Measurements from ENCODE around the gene GARRE1. TPM values are rescaled to one million over a fixed set of nuclear protein-coding genes. Genes with fewer than 3 reads are reported as not detected.

GARRE1 gene
- total RNA-seq, 4 donors from 2014 or later = 22.4 to 54.6 (median 43.0) TPM

DNA sequence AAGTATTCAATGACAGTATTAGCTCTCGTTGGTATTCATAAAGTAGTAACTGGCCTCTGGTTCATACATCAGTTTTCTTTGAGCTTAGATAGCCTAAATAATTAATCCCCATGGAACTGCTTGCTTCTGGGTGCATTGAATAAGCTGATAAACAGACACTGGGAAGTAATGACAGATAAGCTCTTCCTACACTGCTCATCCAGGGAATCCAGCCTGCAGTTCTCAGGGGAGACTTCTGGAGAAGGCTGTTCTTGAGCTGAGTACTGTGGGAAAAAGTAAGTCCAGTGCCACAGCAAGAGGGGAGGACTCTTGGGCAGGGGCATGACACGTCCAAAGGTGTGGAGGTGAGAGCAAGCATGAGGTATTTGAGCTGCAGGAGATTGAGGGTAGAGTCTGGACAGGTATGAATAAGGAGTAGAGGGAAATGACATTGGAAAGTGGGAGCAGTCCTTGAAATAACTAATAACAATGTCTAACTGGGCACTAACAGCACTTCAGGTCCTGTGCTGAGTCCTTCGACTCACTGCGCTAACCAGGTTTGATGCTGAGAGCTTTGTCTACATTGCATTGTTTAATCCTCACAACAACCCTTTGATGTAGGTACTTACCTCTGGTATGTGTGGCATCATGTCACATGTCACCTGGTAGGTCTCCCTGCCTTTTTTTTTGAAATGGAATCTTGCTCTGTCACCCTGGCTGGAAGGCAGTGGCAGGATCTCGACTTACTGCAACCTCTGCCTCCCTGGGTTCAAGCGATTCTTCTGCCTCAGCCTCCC is 7.2 kb downstream of the GARRE1 start:
- intact Hi-C loops (cut with DNase I; ENCODE audit: low total_unique reads) = no loop called here
- Histone ChIP-seq H3K27me3 (no peaks in the 10 kb centered on the region), H3K4me3 (no peak overlapping the region), H3K36me3 (no peaks in the 10 kb centered on the region), H3K27ac (peak overlapping the region in 1 of 2 donors; percentile 32), H3K4me1 (peaks cover 0 to 13% of the 10 kb centered on the region in 2 donors), H3K9me3 (no peaks in the 10 kb centered on the region)
- TF ChIP-seq, protein P1, sequence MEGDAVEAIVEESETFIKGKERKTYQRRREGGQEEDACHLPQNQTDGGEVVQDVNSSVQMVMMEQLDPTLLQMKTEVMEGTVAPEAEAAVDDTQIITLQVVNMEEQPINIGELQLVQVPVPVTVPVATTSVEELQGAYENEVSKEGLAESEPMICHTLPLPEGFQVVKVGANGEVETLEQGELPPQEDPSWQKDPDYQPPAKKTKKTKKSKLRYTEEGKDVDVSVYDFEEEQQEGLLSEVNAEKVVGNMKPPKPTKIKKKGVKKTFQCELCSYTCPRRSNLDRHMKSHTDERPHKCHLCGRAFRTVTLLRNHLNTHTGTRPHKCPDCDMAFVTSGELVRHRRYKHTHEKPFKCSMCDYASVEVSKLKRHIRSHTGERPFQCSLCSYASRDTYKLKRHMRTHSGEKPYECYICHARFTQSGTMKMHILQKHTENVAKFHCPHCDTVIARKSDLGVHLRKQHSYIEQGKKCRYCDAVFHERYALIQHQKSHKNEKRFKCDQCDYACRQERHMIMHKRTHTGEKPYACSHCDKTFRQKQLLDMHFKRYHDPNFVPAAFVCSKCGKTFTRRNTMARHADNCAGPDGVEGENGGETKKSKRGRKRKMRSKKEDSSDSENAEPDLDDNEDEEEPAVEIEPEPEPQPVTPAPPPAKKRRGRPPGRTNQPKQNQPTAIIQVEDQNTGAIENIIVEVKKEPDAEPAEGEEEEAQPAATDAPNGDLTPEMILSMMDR (IDR thresholded peaks at IDR 0.05) = no peak
- TF ChIP-seq POLR2A (IDR thresholded peaks at IDR 0.05) = no peak
- no peak for DNase-seq

DNA sequence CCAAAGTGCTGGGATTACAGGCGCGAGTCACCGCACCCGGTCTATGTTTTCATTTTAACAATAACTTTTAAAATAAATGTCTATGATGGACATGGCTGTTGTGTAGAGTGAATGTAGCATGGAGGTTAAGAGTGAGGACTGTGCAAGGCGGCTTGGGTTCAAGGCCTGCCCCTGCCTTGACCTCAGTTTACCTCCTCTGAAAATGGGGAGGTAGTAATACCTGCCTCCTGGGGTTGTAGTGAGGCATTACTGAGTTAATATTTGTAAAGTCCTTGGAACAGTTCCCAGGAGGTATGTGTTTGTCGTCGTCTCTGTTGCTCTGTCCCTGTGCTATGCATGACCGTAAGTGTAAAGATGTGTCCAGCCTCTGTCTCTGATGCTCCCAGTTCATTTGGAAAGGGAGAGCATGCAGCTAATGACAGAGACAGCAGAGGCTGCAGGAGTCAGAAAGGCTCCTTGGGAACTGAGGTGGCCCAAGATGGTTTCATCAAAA is 9.4 kb downstream of the GARRE1 start:
- Histone ChIP-seq H3K4me3 (no peak overlapping the region), H3K27ac (no peak overlapping the region), H3K4me1 (peaks cover 0 to 13% of the 10 kb centered on the region in 2 donors), H3K36me3 (no peaks in the 10 kb centered on the region), H3K9me3 (no peaks in the 10 kb centered on the region), H3K27me3 (no peaks in the 10 kb centered on the region)
- TF ChIP-seq POLR2A (IDR thresholded peaks at IDR 0.05) = no peak
- TF ChIP-seq, protein P1 (IDR thresholded peaks at IDR 0.05) = no peak
- intact Hi-C loops (cut with DNase I; ENCODE audit: low total_unique reads) = no loop called here
- DNase-seq = no peak

DNA sequence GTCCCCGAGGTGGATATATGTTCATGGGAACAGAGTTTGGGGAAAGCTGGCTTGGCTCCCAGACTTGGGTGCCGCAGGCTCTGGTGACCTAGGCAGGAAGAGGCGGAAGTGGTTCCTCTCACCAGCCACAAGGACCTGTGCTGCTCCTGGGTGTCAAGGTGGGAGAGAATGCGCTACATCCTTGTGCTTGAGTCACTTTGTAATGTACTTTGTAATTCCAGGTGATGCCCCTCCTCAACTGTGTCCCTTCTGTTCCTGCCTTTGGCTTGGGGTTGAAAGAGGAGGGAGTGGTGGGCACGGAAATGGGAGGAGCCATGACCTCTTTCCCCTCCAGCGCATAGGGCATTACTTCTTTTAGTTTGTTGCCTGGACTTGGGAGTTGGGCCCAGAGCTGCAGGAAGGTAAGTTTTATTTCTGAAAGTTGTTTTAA is 10.9 kb downstream of the GARRE1 start:
- peak overlapping the region in 1 of 2 donors; percentile 6 for H3K4me3 ChIP-seq
- H3K9me3 ChIP-seq = no peaks in the 10 kb centered on the region
- H3K27ac ChIP-seq = peak overlapping the region; percentile 62 to 81
- intact Hi-C loops (cut with DNase I; ENCODE audit: low total_unique reads) = no loop called here
- no peaks in the 10 kb centered on the region for H3K27me3 ChIP-seq
- TF ChIP-seq, protein P1 (IDR thresholded peaks at IDR 0.05) = no peak
- TF ChIP-seq POLR2A (IDR thresholded peaks at IDR 0.05) = peak; percentile 16 to 54
- peak in 1 of 2 donors; percentile 31 for DNase-seq
- H3K4me1 ChIP-seq = peaks cover 0 to 13% of the 10 kb centered on the region in 2 donors
- no peaks in the 10 kb centered on the region for H3K36me3 ChIP-seq

DNA sequence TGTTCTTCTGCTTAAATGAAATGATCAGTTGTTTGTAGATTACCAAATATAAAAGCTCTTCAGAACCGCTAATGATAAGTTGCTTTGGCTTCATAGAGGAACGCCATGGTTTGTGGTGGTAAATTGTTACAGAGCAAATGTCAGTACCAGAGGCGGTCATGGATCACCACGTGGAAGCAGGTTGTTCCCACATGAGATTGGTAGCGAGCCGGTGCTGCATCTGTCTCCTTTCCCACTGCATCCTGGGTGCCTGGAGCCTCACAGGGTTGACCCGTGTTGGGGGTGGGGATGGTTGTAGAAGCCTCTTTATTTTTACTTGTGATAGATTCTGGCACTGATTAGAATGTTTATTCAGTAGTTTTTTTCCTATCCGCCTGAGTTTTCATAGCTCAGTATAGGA is 14.7 kb downstream of the GARRE1 start:
- no peaks in the 10 kb centered on the region for H3K9me3 ChIP-seq
- no peaks in the 10 kb centered on the region for H3K4me1 ChIP-seq
- H3K27ac ChIP-seq = peak overlapping the region; percentile 54 to 81
- intact Hi-C loops (cut with DNase I; ENCODE audit: low total_unique reads) = no loop called here
- no peak for TF ChIP-seq POLR2A (IDR thresholded peaks at IDR 0.05)
- TF ChIP-seq, protein P1 (IDR thresholded peaks at IDR 0.05) = no peak
- H3K36me3 ChIP-seq = no peaks in the 10 kb centered on the region
- no peak overlapping the region for H3K4me3 ChIP-seq
- no peaks in the 10 kb centered on the region for H3K27me3 ChIP-seq
- DNase-seq = no peak

DNA sequence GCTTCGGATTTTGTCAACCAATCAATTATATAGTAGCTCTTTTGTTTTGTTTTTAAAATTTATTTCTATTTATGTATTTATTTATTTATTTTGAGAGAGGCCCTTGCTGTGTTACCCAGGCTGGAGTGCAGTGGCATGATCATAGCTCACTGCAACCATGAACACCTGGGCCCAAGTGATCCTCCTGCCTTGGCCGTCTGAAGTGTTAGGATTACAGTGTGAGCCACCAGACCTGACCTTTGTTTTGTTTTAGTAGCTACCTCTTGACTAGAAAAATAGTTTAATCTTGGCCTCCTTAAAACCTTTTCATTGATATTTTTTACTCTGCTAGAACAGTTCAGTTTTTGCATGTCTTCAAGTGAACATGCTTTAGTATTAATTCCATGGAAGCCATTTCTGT is 15.1 kb downstream of the GARRE1 start:
- TF ChIP-seq, protein P1 (IDR thresholded peaks at IDR 0.05) = no peak
- no peak for TF ChIP-seq POLR2A (IDR thresholded peaks at IDR 0.05)
- Histone ChIP-seq H3K27ac (peak overlapping the region; percentile 54 to 81), H3K27me3 (no peaks in the 10 kb centered on the region), H3K36me3 (no peaks in the 10 kb centered on the region), H3K4me3 (no peak overlapping the region), H3K4me1 (no peaks in the 10 kb centered on the region), H3K9me3 (no peaks in the 10 kb centered on the region)
- no peak for DNase-seq
- intact Hi-C loops (cut with DNase I; ENCODE audit: low total_unique reads) = no loop called here
